Measurements from ENCODE around the gene MACROD1. TPM values are rescaled to one million over a fixed set of nuclear protein-coding genes. Genes with fewer than 3 reads are reported as not detected.

MACROD1 gene
- total RNA-seq, 4 donors from 2014 or later: 30.6 to 45.0 (median 35.0) TPM

- Histone ChIP-seq H3K4me1 (peaks cover 0 to 99% (median 32%) of the 10 kb centered on the region in 4 donors), H3K4me3 (no peak overlapping the region), H3K36me3 (no peaks in the 10 kb centered on the region), H3K9me3 (no peaks in the 10 kb centered on the region), H3K27me3 (no peaks in the 10 kb centered on the region), H3K27ac (peak overlapping the region in 3 of 4 donors; percentile 10 to 86 (median 83))
- no peak for DNase-seq (ENCODE audit: low spot score in 2 of 2)
- TF ChIP-seq EP300 (IDR thresholded peaks at IDR 0.05) (no peak), POLR2A (IDR thresholded peaks at IDR 0.05) (no peak), CTCF (IDR thresholded peaks at IDR 0.05) (no peak)
- WGBS, 2 donors: 65 to 79% methylated on average over 8 of the region's 8 CpGs
Measured at GRCh38 chr11:64092761-64093136, 73.2 kb downstream of the MACROD1 start.

- 36 to 45% methylated on average over 15 of the region's 15 CpGs for WGBS, 2 donors
- Histone ChIP-seq H3K27me3 (no peaks in the 10 kb centered on the region), H3K36me3 (no peaks in the 10 kb centered on the region), H3K4me1 (peaks cover 0 to 99% (median 31%) of the 10 kb centered on the region in 4 donors), H3K9me3 (no peaks in the 10 kb centered on the region), H3K27ac (peak overlapping the region in 3 of 4 donors; percentile 10 to 86 (median 83)), H3K4me3 (no peak overlapping the region)
- DNase-seq (ENCODE audit: low spot score in 2 of 2): no peak
- TF ChIP-seq EP300 (IDR thresholded peaks at IDR 0.05): peak in 1 of 2 donors; percentile 74
- TF ChIP-seq CTCF (IDR thresholded peaks at IDR 0.05): no peak
Measured at GRCh38 chr11:64092111-64092760, 73.7 kb downstream of the MACROD1 start.

- DNase-seq (ENCODE audit: low spot score in 2 of 2): no peak
- H3K4me3 ChIP-seq: no peak overlapping the region
- no peaks in the 10 kb centered on the region for H3K9me3 ChIP-seq
- WGBS, 2 donors: 53 to 62% methylated on average over 10 to 11 of the region's 11 CpGs
- TF ChIP-seq POLR2A (IDR thresholded peaks at IDR 0.05) (no peak), CTCF (IDR thresholded peaks at IDR 0.05) (no peak), EP300 (IDR thresholded peaks at IDR 0.05) (no peak)
- no peaks in the 10 kb centered on the region for H3K36me3 ChIP-seq
- peak overlapping the region in 2 of 4 donors; percentile 71 to 83 for H3K27ac ChIP-seq
- peaks cover 0 to 99% (median 32%) of the 10 kb centered on the region in 4 donors for H3K4me1 ChIP-seq
- no peaks in the 10 kb centered on the region for H3K27me3 ChIP-seq
Measured at GRCh38 chr11:64090806-64091516, 75.0 kb downstream of the MACROD1 start.

- H3K4me1 ChIP-seq: peaks cover 0 to 99% (median 32%) of the 10 kb centered on the region in 4 donors
- no peaks in the 10 kb centered on the region for H3K36me3 ChIP-seq
- TF ChIP-seq CTCF (IDR thresholded peaks at IDR 0.05) (no peak), EP300 (IDR thresholded peaks at IDR 0.05) (peak in 1 of 2 donors; percentile 9)
Measured at GRCh38 chr11:64089915-64090805, 75.8 kb downstream of the MACROD1 start.

More at GRCh38 chr11:64089915-64090805, 75.8 kb downstream of the MACROD1 start:
- Histone ChIP-seq H3K9me3 (no peaks in the 10 kb centered on the region), H3K27ac (peak overlapping the region in 2 of 4 donors; percentile 71 to 83), H3K4me3 (no peak overlapping the region), H3K27me3 (no peaks in the 10 kb centered on the region)
- whole genome bisulfite sequencing, 2 donors: 72 to 73% methylated on average over 25 of the region's 28 CpGs
- no peak for DNase-seq (ENCODE audit: low spot score in 2 of 2)
